CD4-positive, alpha-beta T cell treated with Interleukin-17A for 1 hour (primary cell): ENCODE measurements around the gene SRPK2.

Experiments
- DNase-seq: peaks from one replicate; pipeline ENCODE4 v3.0.0-alpha.2; 2020

Gene SRPK2

GRCh38 chr7:105068886-105069285 lies 319.8 kb downstream of the SRPK2 start:
- no peak for DNase-seq

- no peak for DNase-seq
Measured at GRCh38 chr7:105067691-105068090, 321.0 kb downstream of the SRPK2 start.
